ENCODE data around the gene PDS5B.

- TF ChIP-seq CTCF (IDR thresholded peaks at IDR 0.05) (no peak), POLR2A (IDR thresholded peaks at IDR 0.05) (no peak)
Measured at GRCh38 chr13:32642858-32643257, 56.6 kb downstream of the PDS5B start.

All from Peyer's patch (tissue), 4 donors.